DMS 273 treated with DMSO at 0.1 percent for 48 hours (cell line): ENCODE measurements around the gene CLDN15.

Source experiments
- DNase-seq: peaks from one replicate; lab custom pipeline; 2025; lab: John Stamatoyannopoulos, UW

Gene CLDN15

DNA sequence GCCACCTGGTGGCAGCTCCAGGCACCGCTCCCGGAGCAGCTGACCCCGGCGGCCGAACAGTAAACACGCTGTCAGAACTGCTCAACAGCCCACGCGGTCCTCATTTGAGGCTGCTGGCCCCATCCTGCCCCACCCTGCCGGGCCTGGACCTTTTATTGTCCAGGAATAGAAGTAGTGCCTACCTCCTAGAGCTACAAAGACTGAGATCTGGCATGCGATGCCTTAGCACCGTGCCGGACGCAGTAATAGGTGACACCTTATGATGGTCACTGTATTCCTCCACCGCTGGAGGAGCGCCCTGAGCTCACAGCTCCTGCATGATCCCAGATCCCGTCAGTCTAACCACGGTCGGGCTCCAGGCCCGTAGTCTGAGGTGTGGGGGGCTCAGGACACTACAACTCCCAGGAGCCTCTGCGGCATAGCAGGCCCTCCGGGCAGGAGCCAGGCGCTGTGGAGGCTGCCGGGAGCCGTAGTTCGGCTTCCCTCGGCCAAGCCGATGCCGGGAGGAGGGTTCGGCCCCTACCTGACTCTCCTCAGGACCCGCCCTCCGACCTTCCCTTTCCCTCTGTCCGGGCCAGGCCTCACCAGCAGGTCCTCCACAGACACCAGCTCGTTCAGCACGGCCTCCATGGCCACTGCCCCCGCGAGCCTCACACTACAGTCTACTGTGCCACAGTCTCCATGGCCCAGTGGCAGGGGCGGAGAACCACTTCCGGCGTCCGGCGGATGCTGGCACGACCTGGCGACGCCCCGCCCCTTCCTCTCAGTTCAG is 7.0 kb upstream of the CLDN15 start, which contains the start of gene FIS1:
FIS1 (minus strand) TSS at position 707 of the 772 bp plus-strand sequence; CDS start at position 630, 77 bp downstream.
- peak; percentile 93 for DNase-seq

DNA sequence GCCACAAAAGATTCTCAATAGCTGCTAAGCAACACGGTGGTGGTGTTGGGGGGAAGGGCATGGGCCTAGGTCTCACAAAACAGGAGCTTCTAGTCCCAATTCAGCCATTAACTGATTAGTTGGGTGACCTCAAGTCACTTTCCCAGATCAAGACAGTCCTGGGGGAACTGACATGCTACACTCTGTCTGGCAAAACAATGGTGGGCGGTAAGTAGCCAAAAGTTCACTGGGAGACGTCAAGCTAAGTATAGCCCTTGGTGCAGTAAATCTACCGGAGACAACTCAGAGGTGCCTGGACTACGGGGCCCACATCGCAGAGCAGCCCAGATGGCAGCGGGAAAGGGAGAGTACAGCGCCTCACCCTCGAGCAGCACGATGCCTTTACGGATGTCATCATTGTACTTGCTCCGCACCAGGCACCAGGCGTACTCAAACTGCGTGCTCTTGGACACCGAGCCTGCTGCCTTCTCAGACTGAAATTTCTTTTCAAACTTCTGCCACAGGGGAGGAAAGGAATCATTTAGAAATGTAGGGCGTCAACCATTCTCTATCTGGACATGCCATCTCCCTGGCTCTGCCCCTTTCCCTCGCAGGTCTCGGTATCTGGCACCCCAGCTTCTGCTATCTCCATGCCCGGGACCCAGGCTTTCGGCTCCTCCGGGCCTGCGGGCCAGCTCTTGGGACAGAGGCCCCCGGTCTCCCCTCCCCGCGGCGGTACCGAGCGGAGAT is 6.2 kb upstream of the CLDN15 start:
- no peak for DNase-seq

DNA sequence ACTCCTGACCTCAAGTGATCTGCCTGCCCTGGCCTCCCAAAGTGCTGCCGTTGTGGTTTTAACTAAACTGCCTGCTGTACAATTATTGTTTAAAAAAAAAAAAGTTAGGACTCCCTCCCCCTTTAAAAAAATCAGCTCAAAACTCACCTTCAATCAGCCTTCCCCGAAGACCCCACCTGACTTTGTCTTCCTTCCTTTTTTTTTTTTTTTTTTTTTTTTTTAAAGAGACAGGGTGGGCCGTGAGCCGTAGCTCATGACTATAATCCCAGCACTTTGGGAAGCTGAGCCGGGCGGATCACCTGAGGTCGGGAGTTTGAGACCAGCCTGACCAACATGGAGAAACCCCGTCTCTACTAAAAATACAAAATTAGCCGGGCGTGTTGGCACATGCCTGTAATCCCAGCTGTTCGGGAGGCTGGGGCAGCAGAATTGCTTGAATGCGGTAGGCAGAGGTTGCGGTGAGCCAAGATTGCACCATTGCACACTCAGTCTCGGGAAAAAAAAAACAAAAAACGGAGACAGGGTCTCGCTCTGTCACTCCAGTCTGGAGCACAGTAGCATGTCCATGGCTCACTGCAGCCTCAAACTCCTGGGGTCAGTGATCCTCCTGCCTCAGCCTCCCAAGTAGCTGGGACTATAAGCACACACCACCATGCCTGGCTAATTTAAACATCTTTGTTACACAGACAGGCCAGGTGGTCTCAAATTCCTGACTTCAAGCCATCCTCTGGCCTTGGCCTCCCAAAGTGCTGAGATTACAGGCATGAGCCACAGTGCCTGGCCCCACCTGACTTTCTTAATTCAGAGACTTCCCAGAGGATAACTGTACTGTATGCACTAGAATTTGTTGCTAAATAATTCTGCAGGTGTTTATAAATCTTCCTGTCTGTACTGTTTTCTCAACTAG is 4.1 kb upstream of the CLDN15 start:
- no peak for DNase-seq

DNA sequence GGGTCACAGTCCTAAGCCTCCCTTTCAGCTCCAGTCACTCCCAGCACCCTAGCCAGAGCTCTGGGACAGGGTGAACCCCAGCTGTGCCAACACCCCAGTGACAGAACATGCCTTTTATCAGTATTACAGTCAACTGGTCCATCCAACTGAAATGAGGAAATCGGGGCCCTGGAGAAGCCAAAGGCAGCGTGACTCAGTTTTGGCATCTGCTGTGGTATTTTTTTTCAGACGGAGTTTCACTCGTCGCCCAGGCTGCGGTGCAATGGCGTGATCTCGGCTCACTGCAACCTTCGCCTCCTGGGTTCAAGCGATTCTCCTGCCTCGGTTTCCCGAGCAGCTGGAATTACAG is 3.4 kb upstream of the CLDN15 start:
- no peak for DNase-seq

DNA sequence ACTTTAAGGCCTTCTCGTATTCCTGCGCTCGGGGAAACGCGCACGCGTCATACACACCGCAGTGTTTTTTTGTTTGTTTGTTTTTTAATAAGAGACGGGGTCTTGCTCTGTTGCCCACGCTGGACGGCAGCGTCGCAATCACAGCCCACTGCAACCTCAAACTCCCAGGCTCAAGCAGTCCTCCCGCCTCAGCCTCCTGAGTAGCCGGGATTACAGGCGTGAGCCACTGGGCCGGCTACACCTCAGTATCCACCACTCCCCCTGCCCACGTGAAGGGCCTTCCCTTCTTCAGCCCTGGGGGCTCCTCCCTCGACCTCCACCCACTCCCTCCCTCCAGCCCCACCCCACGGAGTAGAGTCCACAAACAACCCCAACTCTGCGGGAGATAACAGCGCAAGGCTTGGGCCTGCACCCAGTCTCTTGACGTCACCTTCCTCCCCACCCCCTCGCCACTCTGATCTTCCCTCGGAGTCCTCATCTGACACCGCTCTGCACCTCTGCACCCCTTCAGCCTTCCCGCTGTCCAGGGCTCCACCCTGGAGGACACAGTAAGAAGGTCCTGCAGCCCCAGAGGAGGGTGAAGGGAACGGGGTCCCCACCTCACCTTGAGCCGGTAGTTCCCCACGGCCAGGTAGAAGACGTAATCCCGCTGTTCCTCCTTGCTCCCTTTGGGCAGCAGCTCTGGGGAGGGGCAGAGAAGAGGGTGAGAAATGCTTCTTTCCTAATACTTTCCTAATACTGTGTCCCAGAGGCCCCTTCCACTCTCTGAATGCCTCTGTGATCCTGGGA is 2.8 kb upstream of the CLDN15 start:
- no peak for DNase-seq

DNA sequence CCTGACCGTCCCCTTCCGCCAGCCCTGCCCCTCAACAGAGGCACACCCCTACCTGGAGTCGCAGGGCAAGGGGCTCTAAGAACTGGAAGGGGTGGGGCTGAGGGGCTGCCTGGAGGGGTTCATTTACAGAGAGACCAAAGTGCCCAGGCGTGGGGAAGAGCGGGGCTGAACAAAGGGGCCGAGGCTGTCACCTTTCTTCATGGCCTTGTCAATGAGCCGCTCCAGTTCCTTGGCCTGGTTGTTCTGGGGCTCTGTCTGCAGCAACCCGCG is 2.3 kb upstream of the CLDN15 start:
- no peak for DNase-seq

DNA sequence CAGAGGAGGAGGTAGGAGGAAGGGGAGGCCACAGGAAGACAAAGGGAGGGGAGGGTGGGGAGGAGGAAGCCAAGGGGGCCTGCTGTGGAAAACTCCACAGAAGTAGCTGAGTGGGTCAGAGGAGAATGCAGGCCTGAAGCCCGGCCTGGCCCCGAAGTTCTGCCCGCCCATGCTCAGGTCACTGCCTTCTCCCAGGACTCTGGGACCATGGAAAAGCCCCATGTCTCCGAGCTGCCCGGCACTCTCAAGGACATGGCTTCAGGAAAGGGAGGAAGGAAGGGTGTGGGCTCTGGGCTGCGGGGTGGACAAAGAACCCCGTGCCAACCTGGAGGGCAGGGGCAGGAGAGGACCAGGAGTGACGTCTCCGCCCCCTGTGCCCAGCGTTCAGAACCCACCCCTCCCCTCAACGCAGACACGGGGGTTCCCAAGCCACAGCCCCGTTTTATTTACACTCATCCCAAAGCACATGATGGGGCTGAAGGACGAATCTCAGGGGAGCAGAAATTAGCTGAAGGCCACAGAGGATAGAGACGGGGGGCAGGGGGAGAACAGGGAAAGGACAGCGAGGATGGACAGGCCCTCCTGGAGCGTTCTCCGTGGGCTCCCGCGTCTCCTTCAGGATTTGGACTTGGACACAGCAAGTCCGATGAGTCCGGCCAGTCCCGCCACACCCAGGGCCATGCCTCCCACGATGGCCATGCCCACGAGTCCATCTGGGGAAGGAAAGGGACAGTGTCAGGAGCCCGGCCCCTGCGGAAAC is 1.8 kb upstream of the CLDN15 start:
- DNase-seq, result no peak

DNA sequence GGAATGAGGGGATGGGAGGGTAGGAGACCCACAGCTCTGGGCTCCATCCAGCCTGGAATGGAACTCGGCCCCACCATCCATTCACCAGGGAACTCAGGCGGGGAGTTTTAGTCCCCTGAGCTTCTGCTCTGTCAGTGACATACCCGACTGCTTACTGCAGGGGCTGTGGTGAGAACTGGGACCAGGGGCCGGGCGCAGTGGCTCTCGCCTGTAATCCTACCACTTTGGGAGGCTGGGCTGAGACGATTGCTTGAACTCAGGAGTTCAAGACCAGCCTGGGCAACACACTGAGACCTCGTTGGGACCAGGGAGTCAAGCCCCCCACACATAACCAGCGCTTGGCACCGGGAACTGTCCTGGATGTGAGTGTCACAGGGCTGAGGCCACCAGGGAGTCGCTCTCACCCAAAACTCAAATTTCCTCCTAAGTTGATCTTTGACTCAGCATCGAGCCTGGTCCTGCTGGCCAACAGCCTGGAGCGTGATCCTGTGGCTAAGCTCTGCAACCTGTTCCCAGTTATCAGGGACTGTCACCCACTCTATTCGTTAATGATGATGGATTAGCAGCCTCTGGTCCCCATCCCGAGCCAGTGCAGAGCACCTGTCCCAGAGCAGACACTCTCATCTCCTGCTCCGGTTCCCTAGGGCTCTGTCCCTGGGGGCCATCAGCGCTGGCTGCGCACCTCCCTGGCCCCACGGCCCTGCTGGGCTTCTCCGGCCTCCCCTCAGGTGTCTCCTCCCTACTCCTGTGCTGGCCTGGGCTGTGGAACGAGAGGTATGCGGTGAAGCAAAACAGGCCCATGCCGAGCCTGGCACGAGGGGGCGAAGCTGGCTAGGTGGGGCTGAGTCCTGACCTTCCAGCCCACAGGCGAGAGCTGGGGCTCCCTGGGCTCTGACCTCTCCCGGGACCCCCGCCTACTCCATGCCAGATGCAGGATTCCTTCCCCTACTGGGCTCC is 902 bp upstream of the CLDN15 start:
- no peak for DNase-seq

DNA sequence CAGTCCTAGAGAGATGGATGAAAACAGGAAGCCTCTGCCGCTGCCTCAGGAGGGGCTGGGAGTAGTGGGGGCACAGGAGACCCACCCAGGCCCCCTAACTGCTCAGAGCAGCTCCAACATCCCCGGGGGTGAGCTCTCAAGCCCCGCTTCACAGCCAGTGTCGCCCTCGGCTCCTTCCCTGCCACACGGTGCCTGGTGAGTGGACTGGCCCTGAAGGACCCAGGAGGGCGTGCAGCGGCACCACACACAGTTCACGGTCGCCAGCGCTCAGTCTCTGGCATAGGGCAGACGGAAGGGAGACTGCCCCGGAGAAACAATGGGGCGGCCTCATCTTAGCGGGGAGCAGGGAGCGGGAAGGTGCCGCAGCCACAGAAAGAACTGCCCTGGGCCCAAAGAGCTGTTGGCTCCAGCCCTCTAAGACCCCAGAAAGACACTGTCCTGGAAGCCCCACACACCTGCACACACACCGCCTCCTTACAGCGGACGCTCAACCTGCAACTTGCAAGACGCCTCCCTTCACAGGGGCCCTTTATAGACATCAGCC is 1.2 kb downstream of the CLDN15 start:
- no peak for DNase-seq

DNA sequence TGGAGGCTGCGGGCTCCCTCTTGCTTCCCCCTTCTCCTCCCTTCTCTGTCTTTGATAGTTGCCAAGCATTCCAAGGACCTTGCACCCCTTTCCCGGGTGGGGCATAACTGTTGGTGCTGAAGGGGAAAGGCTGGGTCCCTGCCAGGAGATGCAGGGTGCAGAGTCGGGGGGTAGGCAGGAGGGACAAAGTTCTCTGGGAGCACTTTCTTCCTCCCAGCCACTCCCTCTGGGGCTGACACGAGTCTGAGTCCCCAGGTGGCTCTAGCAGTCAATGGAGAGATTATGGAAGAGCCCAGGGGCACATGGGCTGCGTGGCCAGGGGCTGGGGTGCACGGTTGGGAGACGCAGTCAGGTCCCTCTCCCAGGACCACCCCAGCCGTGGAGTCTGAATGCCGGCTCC is 2.1 kb downstream of the CLDN15 start:
- DNase-seq, result no peak

DNA sequence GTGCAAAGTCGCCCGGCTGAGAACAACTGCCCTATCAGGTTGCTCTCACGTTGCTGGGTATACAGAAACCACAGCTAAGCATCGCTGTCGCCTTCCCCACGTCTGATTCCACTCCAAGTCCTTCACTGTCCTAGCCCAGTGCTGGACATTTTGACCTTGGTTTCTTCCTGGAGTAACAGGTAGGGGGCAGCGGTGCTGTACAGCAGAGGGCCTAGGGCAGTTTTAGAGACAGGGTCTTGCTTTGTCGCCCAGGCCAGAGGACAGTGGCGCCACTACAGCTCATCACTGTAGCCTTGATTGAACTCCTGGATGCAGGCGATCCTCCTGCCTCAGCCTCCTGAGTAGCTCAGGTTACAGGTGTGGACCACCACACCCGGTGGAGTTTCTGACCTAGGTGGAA is 2.6 kb downstream of the CLDN15 start:
- DNase-seq, result no peak

DNA sequence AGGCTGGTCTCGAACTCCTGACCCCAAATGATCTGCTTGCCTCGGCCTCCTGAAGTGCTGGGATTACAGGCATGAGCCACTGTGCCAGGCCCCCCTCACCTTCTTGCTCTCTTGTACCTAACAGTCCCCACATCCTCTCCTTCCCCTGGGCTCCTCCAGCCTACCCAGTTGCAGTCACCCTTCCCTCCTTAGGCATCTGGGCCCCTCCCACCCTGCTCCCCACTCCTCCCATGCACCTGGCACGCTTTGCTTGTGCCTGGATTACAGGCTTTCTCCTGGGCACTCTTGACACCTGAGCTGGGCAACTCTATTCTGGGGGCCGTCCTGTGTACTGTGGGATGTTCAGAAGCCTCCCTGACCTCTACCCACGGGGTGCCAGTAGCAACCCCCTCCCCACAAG is 3.0 kb downstream of the CLDN15 start:
- DNase-seq, result no peak

DNA sequence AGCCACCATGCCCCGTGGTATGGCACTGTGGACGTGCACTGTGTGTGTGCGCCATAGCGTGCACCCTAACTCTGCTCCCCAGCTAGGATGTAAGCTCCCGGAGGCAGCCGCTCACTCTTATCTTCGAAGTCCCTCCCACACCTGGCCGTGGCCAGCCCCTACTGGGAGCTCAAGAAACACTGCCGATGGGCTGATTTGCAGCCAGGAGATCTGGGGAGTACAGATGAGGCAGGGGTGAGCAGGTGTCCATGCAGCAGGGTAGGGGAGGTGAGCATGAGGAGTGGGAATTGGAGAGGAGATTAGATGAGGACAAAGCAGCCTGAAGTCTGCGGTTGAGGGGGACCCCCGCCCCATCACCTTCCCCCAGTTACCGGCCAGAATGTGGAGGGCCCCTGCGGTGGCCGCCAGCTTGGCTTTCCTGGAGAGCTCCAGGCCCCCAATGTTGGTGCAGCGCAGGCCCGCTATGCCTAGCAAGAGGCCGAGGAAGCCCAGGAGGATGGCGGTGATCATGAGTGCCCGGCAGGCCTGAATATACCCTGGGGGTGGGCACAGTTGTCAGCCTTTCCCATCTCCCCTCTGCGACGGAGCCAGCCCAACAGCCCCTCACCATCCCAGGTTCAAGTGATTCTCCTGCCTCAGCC is 3.6 kb downstream of the CLDN15 start:
- no peak for DNase-seq

DNA sequence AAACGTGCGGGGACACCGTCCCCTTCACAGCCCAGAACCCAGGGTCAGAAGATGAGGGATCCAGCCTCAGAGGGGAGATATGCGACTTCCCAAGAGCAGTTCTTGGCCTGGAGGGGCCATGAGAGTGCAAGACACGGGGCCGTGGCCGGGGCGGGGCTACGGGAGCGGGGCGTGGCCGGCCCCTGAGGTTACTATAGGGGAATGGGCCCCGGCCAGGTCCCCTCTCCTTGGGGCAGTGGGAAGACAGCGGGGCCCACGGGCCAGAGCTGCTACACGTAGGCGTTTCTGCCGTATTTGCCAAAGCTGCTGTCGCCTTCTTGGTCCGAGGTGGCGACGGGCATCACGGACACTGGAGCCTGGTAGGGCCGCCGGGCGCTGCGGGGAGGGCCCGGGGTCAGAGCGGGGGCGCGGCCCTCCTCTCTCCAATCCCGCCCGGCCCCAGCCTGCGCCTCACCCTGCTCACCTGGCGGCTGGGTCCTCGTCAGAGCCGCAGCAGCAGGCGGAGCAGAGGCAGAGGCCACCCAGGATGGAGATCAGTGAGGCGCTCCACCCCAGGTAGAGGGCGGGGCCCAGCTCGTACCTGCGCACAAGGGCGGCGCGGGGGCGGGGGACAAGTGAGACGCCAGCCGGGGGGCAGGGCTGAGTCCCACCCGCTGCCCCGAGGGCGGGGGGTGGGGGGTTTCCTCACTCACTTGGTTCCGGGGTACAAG is 5.3 kb downstream of the CLDN15 start:
- DNase-seq, result no peak

DNA sequence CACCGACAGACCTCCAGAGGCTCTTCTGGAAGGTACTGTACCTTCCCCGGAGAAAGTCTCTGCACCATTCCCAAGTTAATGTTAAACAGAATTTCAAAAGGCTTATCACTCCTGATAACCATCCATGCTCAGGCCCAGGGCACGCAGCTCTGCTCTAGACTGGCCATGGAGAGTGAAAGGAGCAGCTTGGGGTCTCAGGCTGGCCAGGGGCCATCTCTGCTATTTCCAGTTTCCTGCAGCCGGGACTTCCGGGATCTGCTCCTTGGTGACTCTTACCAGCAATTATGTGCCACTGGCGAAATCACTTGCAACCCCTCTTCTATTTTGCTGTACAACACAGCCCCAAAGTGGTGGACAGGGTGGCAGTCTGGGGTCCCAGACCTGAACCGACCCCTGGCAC is 6.0 kb downstream of the CLDN15 start:
- DNase-seq, result no peak

DNA sequence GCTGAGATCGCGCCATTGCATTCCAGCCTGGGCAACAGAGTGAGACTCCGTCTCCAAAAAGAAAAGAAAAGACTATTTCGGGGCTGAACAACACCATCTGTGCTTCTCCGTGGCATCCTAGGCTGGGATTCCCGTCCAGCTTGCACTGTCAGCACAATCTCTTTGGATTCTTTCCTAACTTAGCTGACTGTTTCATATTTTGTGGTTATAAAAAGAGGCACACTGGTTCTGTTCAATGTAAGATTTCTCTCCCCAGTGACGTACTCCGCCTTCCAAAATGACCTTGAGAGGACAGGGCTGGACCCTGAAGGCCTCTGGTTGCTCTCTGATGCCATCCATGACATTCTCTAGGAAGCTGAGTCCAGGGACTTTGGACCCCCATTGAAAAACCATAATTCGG is 10.9 kb downstream of the CLDN15 start:
- no peak for DNase-seq

DNA sequence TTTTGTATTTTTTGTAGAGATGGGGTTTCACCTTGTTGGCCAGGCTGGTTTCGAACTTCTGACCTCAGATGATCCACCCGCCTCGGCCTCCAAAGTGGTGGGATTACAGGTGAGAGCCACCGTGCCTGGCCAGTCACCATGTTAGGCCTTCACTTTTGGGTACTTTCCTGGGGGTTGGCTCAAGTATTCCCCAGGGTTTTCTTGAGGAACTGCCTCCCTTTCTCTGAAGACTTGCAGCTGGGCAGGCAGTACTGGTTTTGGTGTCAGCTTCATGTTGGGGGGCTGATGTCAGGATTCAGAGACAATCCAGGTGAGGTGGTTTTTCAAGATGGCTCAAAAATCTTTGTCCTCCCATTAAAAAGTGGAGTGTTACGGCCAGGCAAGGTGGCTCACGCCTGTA is 12.0 kb downstream of the CLDN15 start:
- no peak for DNase-seq

DNA sequence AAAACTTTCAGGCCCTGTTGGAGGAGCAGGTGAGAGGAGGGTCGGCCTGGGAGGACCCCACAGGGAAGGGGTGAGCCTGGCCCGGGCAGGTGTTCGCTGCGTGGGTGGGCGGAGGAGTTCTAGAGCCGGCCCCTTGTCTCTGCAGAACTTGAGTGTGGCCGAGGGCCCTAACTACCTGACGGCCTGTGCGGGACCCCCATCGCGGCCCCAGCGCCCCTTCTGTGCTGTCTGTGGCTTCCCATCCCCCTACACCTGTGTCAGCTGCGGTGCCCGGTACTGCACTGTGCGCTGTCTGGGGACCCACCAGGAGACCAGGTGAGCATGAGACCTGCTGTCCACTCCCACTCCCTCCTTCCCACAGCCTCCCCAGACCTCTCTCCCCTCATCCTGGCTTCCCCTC is 14.1 kb downstream of the CLDN15 start:
- DNase-seq, result no peak
